ENCODE measurements around the gene LBP.

GRCh38 chr20:38407321-38407720, 61.0 kb downstream of the LBP start:
- no peak for TF ChIP-seq TBX3 (IDR thresholded peaks at IDR 0.05; ENCODE audit: borderline replicate concordance)
- TF ChIP-seq RERE (CRISPR knock-in tag; IDR thresholded peaks at IDR 0.05; ENCODE audit: low read depth), result no peak
- no peak for TF ChIP-seq ZNF615 (CRISPR knock-in tag; IDR thresholded peaks at IDR 0.05; ENCODE audit: borderline replicate concordance)
